ENCODE measurements around the gene CEP164. TPM values are rescaled to one million over a fixed set of nuclear protein-coding genes. Genes with fewer than 3 reads are reported as not detected.

CEP164 gene
- total RNA-seq, 1 donor from 2014 or later, result 28.6 TPM

DNA sequence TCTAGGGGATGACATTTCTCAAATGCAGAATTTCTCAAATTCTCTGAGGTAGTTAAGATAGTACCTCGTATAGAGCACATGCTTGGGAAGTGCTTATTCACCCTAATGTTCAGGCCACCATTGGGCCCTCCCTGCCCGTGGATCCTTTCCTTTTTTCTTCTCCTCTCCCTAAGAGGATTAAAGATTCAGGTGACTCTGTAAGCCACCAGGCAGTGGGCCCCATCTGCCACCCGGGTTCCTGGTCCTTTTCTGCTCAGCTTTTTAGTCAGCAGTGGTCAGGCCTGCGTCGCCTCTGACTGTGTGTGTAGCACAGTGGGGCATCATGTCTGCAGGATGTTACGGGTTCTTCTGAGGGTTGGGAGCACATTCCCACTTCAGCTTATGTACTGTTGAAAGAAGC, 7.2 kb downstream of the CEP164 start:
- peaks cover 21% of the 10 kb centered on the region for H3K4me1 Mint-ChIP-seq (ENCODE audit: unreplicated experiment)
- TF ChIP-seq, protein P1, sequence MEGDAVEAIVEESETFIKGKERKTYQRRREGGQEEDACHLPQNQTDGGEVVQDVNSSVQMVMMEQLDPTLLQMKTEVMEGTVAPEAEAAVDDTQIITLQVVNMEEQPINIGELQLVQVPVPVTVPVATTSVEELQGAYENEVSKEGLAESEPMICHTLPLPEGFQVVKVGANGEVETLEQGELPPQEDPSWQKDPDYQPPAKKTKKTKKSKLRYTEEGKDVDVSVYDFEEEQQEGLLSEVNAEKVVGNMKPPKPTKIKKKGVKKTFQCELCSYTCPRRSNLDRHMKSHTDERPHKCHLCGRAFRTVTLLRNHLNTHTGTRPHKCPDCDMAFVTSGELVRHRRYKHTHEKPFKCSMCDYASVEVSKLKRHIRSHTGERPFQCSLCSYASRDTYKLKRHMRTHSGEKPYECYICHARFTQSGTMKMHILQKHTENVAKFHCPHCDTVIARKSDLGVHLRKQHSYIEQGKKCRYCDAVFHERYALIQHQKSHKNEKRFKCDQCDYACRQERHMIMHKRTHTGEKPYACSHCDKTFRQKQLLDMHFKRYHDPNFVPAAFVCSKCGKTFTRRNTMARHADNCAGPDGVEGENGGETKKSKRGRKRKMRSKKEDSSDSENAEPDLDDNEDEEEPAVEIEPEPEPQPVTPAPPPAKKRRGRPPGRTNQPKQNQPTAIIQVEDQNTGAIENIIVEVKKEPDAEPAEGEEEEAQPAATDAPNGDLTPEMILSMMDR (IDR thresholded peaks at IDR 0.05; ENCODE audit: unreplicated experiment), result no peak
- H3K27ac Mint-ChIP-seq (ENCODE audit: unreplicated experiment), result no peak overlapping the region
- no peak overlapping the region for H3K4me3 Mint-ChIP-seq (ENCODE audit: unreplicated experiment)
- peaks cover 19% of the 10 kb centered on the region for H3K36me3 Mint-ChIP-seq (ENCODE audit: low read depth, unreplicated experiment)
- no peaks in the 10 kb centered on the region for H3K9me3 Mint-ChIP-seq (ENCODE audit: unreplicated experiment)
- no peak for DNase-seq (ENCODE audit: low spot score)
- peaks cover 4% of the 10 kb centered on the region for H3K27me3 Mint-ChIP-seq (ENCODE audit: unreplicated experiment)

DNA sequence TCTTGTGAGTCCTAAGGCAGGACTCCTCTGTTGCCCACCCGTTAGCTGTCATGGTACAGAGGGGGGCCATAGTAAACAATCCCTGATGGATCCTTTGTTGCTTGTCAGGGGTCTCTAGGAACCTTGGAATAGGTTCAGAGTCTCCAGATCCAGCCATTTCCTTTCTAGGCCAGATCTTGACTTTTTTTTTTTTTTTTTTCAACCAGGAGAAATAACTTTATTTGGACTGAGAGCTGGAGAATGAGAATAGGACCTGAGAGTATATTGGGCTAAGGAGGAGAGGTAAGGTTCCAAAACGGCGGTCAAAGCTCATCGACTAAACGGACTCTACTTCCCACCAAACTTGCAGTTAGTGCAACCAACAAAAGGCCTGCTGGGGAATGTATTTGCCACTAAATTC, 7.7 kb downstream of the CEP164 start:
- Mint-ChIP-seq H3K36me3 (ENCODE audit: low read depth, unreplicated experiment) (peaks cover 19% of the 10 kb centered on the region), H3K27ac (ENCODE audit: unreplicated experiment) (no peak overlapping the region), H3K4me3 (ENCODE audit: unreplicated experiment) (no peak overlapping the region), H3K27me3 (ENCODE audit: unreplicated experiment) (peaks cover 4% of the 10 kb centered on the region), H3K4me1 (ENCODE audit: unreplicated experiment) (peaks cover 21% of the 10 kb centered on the region), H3K9me3 (ENCODE audit: unreplicated experiment) (no peaks in the 10 kb centered on the region)
- DNase-seq (ENCODE audit: low spot score), result no peak
- TF ChIP-seq, protein P1 (IDR thresholded peaks at IDR 0.05; ENCODE audit: unreplicated experiment), result no peak

DNA sequence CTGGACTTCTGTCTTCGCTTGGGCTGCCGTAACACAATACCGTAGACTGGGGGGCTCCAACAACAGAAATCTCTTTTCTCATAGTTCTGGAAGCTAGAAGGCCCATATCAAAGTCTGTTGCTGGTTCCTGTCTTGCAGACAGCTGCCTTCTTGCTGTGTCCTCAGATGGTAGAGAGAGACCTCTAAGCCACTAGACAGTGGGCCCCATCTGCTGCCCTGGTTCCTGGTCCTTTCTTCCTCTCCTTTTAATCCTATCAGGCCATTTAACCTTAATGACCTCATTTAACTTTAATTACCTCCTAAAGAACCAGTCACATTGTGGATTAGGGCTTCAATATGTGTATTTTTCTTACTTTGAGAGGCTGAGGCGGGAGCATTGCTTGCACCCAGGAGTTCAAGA, 9.4 kb downstream of the CEP164 start:
- Mint-ChIP-seq H3K27me3 (ENCODE audit: unreplicated experiment) (peaks cover 4% of the 10 kb centered on the region), H3K4me1 (ENCODE audit: unreplicated experiment) (peaks cover 21% of the 10 kb centered on the region), H3K36me3 (ENCODE audit: low read depth, unreplicated experiment) (peaks cover 25% of the 10 kb centered on the region), H3K4me3 (ENCODE audit: unreplicated experiment) (no peak overlapping the region), H3K9me3 (ENCODE audit: unreplicated experiment) (no peaks in the 10 kb centered on the region), H3K27ac (ENCODE audit: unreplicated experiment) (no peak overlapping the region)
- no peak for DNase-seq (ENCODE audit: low spot score)
- TF ChIP-seq, protein P1 (IDR thresholded peaks at IDR 0.05; ENCODE audit: unreplicated experiment), result no peak

DNA sequence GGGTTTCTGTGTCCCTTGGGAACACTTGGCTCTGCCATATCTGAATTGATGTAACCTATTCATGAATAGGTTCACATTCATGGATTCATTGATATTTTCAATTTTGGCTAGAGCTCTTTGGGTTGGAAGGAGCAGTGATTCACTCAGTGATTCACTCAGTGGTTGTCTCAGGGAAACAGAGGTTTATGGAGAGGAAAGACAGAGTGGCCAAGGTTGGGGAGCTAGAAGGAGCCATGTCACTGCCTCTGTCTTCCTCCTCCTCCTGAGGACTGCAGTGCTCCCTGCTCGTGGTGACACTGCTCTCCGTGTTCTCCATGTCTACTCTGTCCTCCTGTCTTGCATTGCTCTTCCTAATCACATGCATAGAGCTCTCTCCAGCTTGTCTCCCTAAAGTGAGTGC, 17.4 kb downstream of the CEP164 start:
- Mint-ChIP-seq H3K27ac (ENCODE audit: unreplicated experiment) (no peak overlapping the region), H3K36me3 (ENCODE audit: low read depth, unreplicated experiment) (peaks cover 19% of the 10 kb centered on the region), H3K4me3 (ENCODE audit: unreplicated experiment) (no peak overlapping the region), H3K9me3 (ENCODE audit: unreplicated experiment) (no peaks in the 10 kb centered on the region), H3K4me1 (ENCODE audit: unreplicated experiment) (no peaks in the 10 kb centered on the region), H3K27me3 (ENCODE audit: unreplicated experiment) (no peaks in the 10 kb centered on the region)
- no peak for DNase-seq (ENCODE audit: low spot score)
- TF ChIP-seq, protein P1 (IDR thresholded peaks at IDR 0.05; ENCODE audit: unreplicated experiment), result no peak

DNA sequence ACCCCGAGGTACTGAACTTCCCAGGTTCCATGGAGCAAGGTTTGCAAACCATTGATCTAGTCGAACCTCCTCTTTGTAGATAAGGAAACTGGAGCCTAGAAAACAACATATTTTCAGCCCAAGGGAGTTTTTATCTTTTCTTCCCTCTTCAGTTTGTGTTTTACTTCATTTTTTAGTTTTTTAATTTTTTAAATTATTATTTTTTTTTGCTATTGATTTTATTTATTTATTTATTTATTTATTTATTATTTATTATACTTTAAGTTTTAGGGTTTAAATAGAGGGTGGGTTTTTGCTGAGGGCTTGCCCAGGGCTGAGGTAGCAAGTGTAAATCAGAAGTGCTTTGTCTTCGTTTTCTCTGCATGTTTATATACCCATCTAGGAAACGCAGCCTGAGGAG, 26.9 kb downstream of the CEP164 start:
- Mint-ChIP-seq H3K36me3 (ENCODE audit: low read depth, unreplicated experiment) (peaks cover 21% of the 10 kb centered on the region), H3K27ac (ENCODE audit: unreplicated experiment) (no peak overlapping the region), H3K9me3 (ENCODE audit: unreplicated experiment) (no peaks in the 10 kb centered on the region), H3K4me1 (ENCODE audit: unreplicated experiment) (no peaks in the 10 kb centered on the region), H3K27me3 (ENCODE audit: unreplicated experiment) (peaks cover 5% of the 10 kb centered on the region), H3K4me3 (ENCODE audit: unreplicated experiment) (no peak overlapping the region)
- no peak for DNase-seq (ENCODE audit: low spot score)
- TF ChIP-seq, protein P1 (IDR thresholded peaks at IDR 0.05; ENCODE audit: unreplicated experiment), result no peak
